Progenitor cell of endocrine pancreas (in vitro differentiated cells): ENCODE results near the gene HLA-DQB1. TPM values are rescaled to one million over a fixed set of nuclear protein-coding genes. Genes with fewer than 3 reads are reported as not detected.

Source experiments
- DNase-seq: peaks from one replicate; pipeline ENCODE4 v3.0.0; 2021; ENCODE audit warnings: low spot score; ENCODE audit not compliant: unreplicated experiment
- H3K27ac Mint-ChIP-seq: 2 replicates; pipeline ENCODE4 v1.8.0; 2021; ENCODE audit warnings: mild to moderate bottlenecking, moderate library complexity, mixed read lengths
- H3K27me3 Mint-ChIP-seq: 2 replicates; pipeline ENCODE4 v1.8.0; 2021; ENCODE audit warnings: mixed read lengths
- H3K36me3 Mint-ChIP-seq: 2 replicates; pipeline ENCODE4 v1.8.0; 2022; ENCODE audit warnings: mixed read lengths; ENCODE audit not compliant: insufficient read depth
- H3K4me1 Mint-ChIP-seq: 2 replicates; pipeline ENCODE4 v1.8.0; 2021; ENCODE audit warnings: low read depth, mixed read lengths
- H3K4me3 Mint-ChIP-seq: 2 replicates; pipeline ENCODE4 v1.8.0; 2021; ENCODE audit warnings: low read depth, mild to moderate bottlenecking, moderate library complexity, mixed read lengths
- H3K9me3 Mint-ChIP-seq: 2 replicates; pipeline ENCODE4 v1.8.0; 2021; ENCODE audit warnings: low read depth, mixed read lengths
- total RNA-seq: library from RNA; stranded (reverse); gene quantifications from 2 replicates; pipeline ENCODE4 v1.2.1, GENCODE V29; 2021
- TF ChIP-seq, protein P1 (sequence below): fragments of 200-600 bp; sonication (generic); IDR thresholded peaks from one replicate; pipeline ENCODE4 v1.5.0; 2021; ENCODE audit warnings: antibody characterized with exemption, mild to moderate bottlenecking; ENCODE audit not compliant: unreplicated experiment

HLA-DQB1 gene
- total RNA-seq, 1 donor from 2014 or later, result 6.1 TPM

DNA sequence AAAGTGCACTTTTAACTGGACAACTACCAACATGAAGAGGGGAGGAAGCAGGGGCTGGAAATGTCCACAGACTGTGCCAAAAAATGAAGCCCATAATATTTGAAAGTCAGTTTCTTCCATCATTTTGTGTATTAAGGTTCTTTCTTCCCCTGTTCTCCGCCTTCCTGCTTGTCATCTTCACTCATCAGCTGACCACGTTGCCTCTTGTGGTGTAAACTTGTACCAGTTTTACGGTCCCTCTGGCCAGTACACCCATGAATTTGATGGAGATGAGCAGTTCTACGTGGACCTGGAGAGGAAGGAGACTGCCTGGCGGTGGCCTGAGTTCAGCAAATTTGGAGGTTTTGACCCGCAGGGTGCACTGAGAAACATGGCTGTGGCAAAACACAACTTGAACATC is 25.3 kb downstream of the HLA-DQB1 start:
- no peak for DNase-seq
- Mint-ChIP-seq H3K36me3 (no peaks in the 10 kb centered on the region), H3K4me3 (no peak overlapping the region), H3K4me1 (no peaks in the 10 kb centered on the region), H3K27ac (no peak overlapping the region), H3K9me3 (no peaks in the 10 kb centered on the region), H3K27me3 (peaks cover 8% of the 10 kb centered on the region)
- TF ChIP-seq, protein P1, sequence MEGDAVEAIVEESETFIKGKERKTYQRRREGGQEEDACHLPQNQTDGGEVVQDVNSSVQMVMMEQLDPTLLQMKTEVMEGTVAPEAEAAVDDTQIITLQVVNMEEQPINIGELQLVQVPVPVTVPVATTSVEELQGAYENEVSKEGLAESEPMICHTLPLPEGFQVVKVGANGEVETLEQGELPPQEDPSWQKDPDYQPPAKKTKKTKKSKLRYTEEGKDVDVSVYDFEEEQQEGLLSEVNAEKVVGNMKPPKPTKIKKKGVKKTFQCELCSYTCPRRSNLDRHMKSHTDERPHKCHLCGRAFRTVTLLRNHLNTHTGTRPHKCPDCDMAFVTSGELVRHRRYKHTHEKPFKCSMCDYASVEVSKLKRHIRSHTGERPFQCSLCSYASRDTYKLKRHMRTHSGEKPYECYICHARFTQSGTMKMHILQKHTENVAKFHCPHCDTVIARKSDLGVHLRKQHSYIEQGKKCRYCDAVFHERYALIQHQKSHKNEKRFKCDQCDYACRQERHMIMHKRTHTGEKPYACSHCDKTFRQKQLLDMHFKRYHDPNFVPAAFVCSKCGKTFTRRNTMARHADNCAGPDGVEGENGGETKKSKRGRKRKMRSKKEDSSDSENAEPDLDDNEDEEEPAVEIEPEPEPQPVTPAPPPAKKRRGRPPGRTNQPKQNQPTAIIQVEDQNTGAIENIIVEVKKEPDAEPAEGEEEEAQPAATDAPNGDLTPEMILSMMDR, result no peak

DNA sequence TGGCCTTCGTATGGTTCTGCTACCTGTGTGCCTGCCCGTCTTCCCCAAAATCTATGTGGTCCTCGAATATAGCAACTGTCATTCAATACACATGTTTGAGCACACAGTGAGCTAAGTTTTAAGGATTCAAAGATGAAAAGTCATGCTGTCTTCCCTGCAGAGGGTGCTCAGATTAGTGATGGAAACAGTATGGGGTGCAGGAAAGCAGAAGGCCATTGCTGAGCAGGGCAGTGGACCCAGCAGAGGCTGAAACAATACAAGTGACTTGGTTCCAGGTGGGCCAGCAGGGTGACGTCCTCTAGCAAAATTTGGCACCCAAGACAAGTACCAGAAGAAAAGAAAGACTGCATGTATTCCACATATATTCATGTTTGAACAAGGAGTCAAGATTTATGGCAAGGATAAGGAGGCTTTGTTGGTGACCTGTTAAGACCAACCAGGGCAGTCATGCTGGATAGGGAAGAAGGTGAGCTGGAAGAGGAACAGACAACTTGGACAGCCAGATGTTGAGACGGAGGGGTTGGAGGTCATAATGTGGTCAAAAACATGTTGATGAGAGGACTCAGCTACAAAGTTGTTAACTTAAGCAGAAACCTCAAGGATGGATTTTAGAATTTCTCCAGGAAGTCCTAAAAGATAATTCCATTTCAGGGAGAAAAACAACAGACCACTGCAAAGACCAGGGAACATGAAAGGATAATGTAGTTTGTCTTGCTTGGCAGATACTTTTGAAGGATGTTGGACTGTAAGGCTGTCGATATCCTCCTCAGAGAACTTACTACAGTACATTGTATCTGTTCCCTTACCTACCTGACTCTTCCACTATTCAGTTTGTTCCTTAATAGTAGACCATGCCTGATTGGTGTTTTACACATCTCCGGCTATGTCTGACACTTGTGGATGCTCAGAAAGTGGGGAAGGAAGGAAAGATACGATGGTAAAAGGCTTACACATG is 26.7 kb downstream of the HLA-DQB1 start:
- DNase-seq, result no peak
- Mint-ChIP-seq H3K36me3 (no peaks in the 10 kb centered on the region), H3K4me1 (no peaks in the 10 kb centered on the region), H3K27ac (no peak overlapping the region), H3K27me3 (peaks cover 15% of the 10 kb centered on the region), H3K9me3 (no peaks in the 10 kb centered on the region), H3K4me3 (no peak overlapping the region)
- TF ChIP-seq, protein P1, result no peak

DNA sequence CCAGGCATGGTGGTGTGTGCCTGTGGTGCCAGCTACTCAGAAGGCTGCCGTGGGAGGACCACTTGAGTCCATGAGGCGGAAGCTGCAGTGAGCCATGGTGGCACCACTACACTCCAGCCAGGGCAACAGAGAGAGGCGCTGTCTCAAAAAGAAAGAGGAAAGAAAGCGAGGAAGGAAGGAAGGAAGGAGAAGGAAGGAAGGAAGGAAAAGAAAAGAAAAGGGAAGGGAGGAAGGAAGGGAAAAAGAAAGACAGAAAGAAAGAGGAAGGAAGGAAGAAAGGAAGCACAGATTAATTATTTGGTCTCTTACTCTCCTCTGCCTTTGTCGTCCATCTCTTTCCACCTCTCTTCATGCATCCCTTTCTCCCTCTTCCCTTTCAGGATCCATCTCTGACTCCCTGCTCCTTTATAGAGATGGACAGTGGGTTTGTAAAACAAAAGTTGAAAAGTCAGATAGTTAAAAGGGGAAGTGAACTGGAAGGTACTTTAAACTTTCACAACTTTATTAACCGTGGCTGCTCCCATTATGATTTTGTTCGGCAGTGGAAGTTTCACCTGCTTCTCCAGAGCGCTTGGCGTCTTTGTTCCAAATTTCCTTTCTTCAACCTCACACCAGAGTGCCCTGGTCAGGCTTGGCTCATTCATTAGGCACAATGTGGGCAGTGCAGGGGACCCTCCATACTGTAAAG is 27.8 kb downstream of the HLA-DQB1 start:
- no peak overlapping the region for H3K27ac Mint-ChIP-seq
- H3K36me3 Mint-ChIP-seq, result no peaks in the 10 kb centered on the region
- H3K9me3 Mint-ChIP-seq, result no peaks in the 10 kb centered on the region
- no peak for DNase-seq
- H3K27me3 Mint-ChIP-seq, result peaks cover 16% of the 10 kb centered on the region
- TF ChIP-seq, protein P1, result no peak
- H3K4me3 Mint-ChIP-seq, result no peak overlapping the region
- no peaks in the 10 kb centered on the region for H3K4me1 Mint-ChIP-seq

DNA sequence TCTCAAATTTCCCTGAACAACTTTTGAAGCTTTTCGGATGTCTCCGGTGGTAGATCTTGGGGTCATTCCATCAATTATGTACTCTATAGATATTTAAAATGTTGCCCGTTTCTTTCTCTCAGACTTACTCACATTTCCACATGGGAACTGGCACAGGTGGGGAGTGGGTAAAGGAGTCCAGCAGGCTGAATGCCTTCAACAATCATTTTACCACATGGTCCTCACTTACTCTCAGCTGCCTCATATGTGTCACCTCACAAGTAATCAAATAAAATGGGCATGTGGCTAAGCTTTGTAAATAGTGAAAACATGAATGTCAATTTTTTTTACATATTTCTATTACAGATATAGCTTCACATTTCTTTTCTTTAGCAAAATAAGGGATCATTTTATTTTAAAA is 28.6 kb downstream of the HLA-DQB1 start:
- no peaks in the 10 kb centered on the region for H3K36me3 Mint-ChIP-seq
- H3K4me1 Mint-ChIP-seq, result no peaks in the 10 kb centered on the region
- TF ChIP-seq, protein P1, result no peak

DNA sequence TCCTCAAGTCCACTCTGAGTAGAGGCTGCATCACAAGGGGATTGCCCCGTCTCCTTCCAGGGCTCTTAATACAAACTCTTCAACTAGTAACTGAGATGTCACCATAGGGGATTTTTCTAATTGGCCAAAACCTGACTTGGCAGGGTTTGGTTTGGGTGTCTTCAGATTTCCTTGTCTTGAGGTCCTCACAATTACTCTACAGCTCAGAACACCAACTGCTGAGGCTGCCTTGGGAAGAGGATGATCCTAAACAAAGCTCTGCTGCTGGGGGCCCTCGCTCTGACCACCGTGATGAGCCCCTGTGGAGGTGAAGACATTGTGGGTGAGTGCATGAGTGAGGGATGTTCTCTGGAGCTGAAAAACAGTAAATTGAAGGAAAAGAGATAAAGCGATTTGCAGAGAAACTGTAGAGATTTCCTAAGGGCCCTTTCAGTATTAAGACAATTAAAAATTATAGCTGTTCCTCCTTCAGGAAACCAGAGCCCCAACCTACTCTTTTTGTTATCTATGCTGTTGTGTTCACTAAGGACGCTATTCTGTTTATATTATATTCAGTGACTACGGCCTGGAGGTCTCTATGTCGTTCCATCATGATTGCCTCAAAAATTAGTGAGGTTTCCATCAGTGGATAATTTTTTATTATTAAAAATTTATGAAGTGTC is 29.1 kb downstream of the HLA-DQB1 start, which contains the start of gene HLA-DQA1:
TSS of gene HLA-DQA1 (plus strand) at position 188 of the 662 bp plus-strand sequence. CDS start at position 241, 53 bp downstream.
- Mint-ChIP-seq H3K4me3 (no peak within 1 kb of the TSS), H3K9me3 (no peaks in the 10 kb centered on the region), H3K4me1 (no peaks in the 10 kb centered on the region), H3K27ac (no peak within 1 kb of the TSS), H3K36me3 (no peaks in the 10 kb centered on the region), H3K27me3 (peaks cover 16% of the 10 kb centered on the region)
- DNase-seq, result no peak
- TF ChIP-seq, protein P1, result no peak

More for the DNA sequence above, 28.6 kb downstream of the HLA-DQB1 start:
- Mint-ChIP-seq H3K4me3 (no peak overlapping the region), H3K9me3 (no peaks in the 10 kb centered on the region), H3K27me3 (peaks cover 16% of the 10 kb centered on the region), H3K27ac (no peak overlapping the region)
- no peak for DNase-seq
